GM19099 (cell line): ENCODE data around the gene CAV1.

Experiments
- POLR2A ChIP-seq: IDR thresholded peaks from 3 replicates; pipeline ENCODE4 v1.6.1; 2011; ENCODE audit warnings: low read depth; ENCODE audit not compliant: insufficient read length; ENCODE audit errors: extremely low read depth

Gene CAV1

DNA sequence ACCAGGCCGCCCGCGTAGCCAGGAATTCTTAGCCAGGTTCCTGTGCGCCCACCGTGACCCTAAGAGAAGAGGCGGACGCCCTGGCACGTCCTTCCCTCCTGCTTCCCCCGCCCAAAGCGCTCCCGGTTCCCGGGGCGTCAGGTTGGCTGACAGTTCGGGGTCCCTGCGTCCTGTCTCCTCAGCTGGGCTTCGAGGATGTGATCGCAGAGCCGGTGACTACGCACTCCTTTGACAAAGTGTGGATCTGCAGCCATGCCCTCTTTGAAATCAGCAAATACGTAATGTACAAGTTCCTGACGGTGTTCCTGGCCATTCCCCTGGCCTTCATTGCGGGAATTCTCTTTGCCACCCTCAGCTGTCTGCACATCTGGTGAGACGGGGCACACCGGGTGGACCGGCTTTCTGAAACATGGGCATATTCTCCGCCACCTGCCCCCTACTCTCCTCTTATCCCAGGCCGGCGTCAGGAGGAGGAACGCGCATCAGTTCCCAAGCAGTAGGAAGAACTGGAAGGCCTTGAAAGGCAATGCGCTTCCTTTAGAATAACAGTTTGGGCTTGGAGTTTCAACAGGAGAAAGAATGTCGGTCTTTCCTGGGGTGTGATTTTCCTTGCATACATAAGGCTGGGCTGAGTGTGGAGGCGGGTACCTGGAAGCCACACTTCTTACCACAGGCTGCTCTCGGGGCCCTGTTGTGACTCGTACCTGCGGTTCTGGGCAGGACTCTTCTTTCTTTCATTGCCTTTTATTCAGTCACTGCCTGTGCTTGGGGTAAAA is 24.6 kb upstream of the CAV1 start:
- TF ChIP-seq POLR2A = no peak

DNA sequence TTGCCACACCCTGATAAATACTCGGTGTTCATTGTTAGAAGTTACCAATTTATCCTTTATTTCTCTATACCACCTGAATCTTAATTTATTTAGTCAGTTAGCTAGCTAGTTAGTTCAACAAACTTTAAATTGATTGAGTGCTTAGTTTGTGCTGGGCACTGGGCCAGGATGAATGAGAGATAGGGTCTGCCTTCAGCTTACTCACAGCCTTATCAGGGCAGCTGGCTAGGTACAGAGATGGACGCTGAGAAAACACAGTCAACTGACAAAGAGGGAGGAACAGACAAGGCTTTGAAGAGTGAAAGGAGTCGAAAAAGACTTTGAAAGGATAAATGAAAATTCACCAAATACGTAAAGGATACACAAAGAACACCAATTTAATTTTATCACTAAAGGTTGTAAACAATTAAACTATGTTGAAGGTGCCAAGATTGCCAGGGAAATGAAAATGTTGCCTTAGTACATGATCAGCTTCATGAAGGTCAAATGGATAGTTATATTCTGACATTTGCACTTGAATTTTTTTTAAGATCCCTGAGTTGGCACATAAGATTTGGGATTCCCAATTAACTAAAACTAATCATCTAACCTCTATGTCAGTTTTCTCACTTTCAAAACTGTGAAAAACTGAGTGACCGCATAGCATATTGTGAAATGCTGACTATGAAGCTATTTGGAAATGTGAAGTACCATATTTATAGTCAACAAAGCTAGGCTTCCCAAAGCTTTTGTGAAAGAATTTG is 23.2 kb upstream of the CAV1 start:
- no peak for TF ChIP-seq POLR2A

DNA sequence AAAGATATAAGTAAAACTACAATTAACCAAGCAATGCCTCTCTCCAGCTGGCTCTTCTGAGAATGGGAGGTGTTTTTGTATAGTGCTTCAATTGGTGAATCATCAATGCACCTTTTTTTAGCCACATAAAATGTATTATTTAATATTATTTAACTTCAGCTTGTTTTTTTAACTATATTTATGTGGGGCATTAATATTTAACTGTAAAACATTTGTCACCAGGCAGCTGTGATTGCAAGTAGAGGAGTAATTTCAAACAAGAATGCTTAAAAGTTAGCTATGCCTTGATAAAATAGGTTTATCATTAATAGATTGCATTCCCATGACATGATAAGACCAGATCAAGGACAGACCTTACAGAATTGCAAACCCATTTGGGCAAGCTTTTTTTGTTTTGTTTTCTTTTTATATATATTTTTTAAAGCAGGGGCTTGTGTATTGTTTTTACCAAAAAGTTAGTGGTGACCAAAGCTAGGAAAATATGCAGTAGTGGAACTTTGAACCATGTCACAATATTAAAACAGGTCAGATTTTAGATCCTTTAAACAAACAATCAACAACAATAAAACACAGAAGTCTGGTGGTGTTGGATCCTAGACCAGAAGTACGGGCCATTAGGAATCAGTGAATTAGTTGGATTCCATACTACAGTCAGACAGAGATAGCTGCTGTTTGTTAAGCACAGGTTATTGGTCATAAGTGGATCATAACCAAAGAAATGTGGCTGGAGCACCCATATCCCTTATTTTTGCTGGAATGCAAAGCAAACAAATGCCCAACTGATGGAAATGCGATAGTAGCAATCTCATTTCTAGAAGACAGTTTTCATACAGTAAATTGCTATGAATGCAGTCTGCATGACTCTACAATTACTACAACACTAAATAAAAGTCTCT is 22.4 kb upstream of the CAV1 start:
- TF ChIP-seq POLR2A = no peak

GRCh38 chr7:116503835-116504234 is 21.0 kb upstream of the CAV1 start:
- no peak for TF ChIP-seq POLR2A

DNA sequence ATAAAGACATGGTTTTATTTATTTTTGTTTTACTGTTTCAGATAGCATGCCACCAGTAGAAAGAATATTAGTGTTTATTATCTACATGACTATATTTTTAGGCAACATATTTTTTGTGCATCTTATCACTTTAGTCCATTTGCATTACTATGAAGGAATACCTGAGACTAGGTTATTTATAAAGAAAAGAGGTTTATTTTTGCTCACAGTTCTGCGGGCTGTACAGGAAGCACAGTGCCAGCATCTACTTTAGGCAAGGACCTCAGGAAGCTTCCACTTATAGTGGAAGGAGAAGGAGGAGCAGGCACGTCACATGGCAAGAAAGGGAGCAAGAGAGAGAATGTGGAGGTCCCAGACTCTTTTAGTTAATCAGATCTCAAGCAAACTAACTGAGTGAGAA is 19.6 kb upstream of the CAV1 start:
- no peak for TF ChIP-seq POLR2A

- no peak for TF ChIP-seq POLR2A
These were observed 19.0 kb upstream of the CAV1 start for GRCh38 chr7:116505823-116506222.

DNA sequence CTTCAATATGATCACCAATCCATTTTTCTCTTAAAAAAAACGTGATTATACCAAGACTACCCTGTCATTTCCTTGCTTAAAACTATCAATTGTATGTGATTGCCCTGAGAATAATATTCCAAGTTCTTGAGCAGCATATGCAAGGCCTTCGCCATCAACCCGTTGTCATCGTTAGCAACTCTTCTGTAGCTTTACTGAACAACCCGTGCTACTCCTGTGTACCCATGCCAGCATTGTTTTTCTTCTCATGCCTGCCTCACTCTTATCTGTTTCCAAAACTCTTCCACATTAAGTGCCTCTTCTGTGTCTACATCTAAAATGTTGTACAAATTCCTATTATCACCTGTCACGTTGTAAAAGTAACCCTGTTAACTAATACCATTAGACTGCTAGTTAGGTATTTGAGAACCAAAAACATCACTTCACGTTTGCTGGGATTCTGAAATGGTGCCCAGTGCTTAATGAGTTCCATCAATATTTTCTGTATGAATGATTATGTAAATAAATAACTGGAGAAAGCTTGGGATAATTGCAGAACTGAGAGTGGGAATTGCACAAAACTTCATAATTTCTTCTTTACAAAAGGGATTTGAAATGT is 14.8 kb upstream of the CAV1 start:
- no peak for TF ChIP-seq POLR2A

GRCh38 chr7:116510795-116511194 is 14.0 kb upstream of the CAV1 start:
- no peak for TF ChIP-seq POLR2A

DNA sequence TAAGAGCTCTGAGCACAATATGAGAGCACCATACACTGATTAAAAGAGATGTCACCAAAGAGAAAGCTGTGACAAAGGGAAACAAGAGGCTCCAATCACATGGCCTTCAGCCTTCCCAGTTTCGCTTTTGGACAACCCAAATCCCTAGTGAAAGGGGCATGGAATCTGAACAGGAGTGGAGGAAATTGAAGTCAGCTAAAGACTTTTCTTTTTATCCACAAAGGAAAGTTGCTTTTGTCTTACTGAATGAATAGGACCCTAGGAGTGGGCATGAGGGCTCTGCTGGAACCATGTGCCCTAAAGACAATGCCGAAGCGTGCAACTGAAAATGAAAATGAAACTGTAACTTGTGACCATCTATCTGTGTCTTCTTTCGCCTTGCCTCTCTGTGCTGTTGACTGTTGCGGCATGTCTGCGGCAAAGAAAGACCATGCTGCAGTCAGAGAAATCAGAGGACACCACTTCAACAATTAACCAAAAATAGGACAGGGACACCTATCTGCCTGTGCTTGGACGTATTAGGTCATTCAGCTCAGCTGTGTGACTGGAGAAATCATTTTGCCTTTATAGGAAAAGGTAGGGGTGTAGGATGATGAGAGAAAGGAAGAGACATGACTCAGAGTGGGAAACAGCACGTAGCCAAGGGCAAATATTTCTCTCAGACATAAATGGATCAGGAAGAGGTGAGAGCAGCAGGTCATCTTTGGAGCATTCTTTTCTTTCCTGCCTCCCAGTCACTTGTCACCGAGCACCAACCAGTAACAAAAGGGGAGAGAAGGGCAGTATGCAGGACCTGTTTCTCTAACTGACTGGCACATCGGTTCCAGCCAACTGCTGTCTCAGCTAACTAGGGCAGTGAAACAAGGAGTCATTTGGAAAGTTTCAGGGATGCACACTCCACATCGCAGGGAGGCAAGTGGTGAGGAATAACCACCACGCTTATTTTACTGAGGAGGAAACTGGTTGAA is 13.0 kb upstream of the CAV1 start:
- no peak for TF ChIP-seq POLR2A

DNA sequence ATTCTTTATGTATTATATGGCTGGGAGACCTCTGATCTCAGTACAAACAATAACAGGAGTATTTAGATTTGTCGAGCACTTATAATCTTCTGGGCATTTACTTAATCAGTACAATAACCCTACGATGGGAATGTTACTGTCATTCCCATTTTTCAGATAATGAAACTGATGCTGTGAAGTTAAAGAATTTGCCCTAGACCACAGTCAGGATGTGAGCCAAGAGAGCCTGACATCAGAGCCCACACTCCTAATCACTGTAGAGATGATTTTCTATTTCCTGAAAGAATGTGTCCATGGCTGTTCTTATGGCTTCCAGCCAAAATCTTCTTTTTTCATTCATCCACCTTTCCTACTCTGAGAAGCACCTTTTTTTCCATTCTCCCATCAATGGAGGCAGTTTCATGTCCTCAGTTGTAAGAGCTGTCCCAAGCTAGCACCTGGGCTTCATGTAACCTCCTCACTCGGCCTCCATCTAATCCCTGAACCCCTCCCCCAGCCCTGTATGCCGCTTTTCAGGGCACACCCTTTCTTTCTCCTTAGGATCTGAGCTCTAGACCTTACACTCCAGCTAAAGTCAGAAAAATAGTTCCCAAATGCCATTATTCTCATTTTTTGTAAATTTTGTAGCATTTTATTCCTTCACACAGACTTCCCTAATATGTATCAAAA is 12.2 kb upstream of the CAV1 start:
- no peak for TF ChIP-seq POLR2A

GRCh38 chr7:116515584-116515983 is 9.3 kb upstream of the CAV1 start:
- TF ChIP-seq POLR2A = no peak

DNA sequence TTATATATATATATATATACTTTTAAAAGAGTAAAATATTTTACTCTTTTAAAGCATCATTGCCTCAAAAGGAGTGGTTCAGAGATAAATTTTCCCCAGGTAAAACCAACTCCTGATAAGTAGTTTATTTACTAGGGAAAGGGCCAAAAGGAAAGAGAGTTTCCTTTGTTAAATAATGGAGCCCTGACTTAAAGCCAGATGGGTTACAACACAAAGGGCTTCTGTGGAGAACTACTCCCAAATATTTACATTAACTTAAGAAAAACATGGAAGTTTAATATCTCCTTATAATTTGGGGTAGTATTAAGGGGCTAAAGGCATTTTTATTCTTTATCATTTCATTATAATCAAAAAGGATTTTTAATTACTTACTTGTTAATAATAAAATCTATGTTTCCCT is 8.5 kb upstream of the CAV1 start:
- TF ChIP-seq POLR2A = no peak

GRCh38 chr7:116517626-116518025 is 7.2 kb upstream of the CAV1 start:
- TF ChIP-seq POLR2A = no peak
